ENCODE data around the gene FBRS.

Gene FBRS

GRCh38 chr16:30715750-30716445, 57.7 kb downstream of the FBRS start:
- Mint-ChIP-seq H3K9me3 (no peaks in the 10 kb centered on the region), H3K4me3 (no peak overlapping the region), H3K36me3 (ENCODE audit: low read depth) (peaks cover 79% of the 10 kb centered on the region), H3K4me1 (no peaks in the 10 kb centered on the region), H3K27ac (peak overlapping the region; percentile 34), H3K27me3 (ENCODE audit: low read depth, poor library complexity) (peaks cover 2% of the 10 kb centered on the region)
- no peak for TF ChIP-seq CTCF (IDR thresholded peaks at IDR 0.05)
- DNase-seq, result no peak

- Mint-ChIP-seq H3K36me3 (ENCODE audit: low read depth) (peaks cover 86% of the 10 kb centered on the region), H3K4me1 (no peaks in the 10 kb centered on the region), H3K9me3 (no peaks in the 10 kb centered on the region), H3K27me3 (ENCODE audit: low read depth, poor library complexity) (peaks cover 9% of the 10 kb centered on the region), H3K27ac (no peak overlapping the region), H3K4me3 (no peak overlapping the region)
- no peak for TF ChIP-seq CTCF (IDR thresholded peaks at IDR 0.05)
- no peak for DNase-seq
Measured at GRCh38 chr16:30720086-30720485, 61.9 kb downstream of the FBRS start.
